Left renal cortex interstitium (tissue), 4 donors: ENCODE data around the gene PHC2. TPM values are rescaled to one million over a fixed set of nuclear protein-coding genes. Genes with fewer than 3 reads are reported as not detected.
"Not testable (repeated sequence)": the region's sequence is repeated elsewhere in the genome, so short reads cannot be mapped to it uniquely, and the experiment has no call there.

ENCODE experiments used
- DNase-seq, 4 donors: peaks; one replicate each; pipeline ENCODE4 v3.0.0-alpha.2; 2013; ENCODE audit warnings: low read depth in 4 of 4, low spot score in 2 of 4, missing footprints in 1 of 4
- polyA plus RNA-seq, 4 donors: library from polyadenylated mRNA; unstranded; fragments of 120-200 nt; gene quantifications; one replicate each; pipeline ENCODE4 v1.2.1, GENCODE V29; 2013; ENCODE audit not compliant: insufficient read length in 4 of 4

The PHC2 gene
- polyA plus RNA-seq, 4 donors: 93.9 to 130 (median 117) TPM

- DNase-seq: no peak
Observed at GRCh38 chr1:33319949-33320618, 110.8 kb downstream of the PHC2 start.

- no peak for DNase-seq
Observed at GRCh38 chr1:33319186-33319948, 111.5 kb downstream of the PHC2 start.

- no peak for DNase-seq
Observed at GRCh38 chr1:33317946-33318345, 112.9 kb downstream of the PHC2 start.

GRCh38 chr1:33317354-33317753, 113.5 kb downstream of the PHC2 start:
- DNase-seq: no peak

- DNase-seq: no peak
Observed at GRCh38 chr1:33316601-33317000, 114.3 kb downstream of the PHC2 start.

- no peak for DNase-seq
Observed at GRCh38 chr1:33314416-33314815, 116.5 kb downstream of the PHC2 start.

GRCh38 chr1:33312413-33312749, 118.5 kb downstream of the PHC2 start:
- no peak for DNase-seq

GRCh38 chr1:33311706-33312412, 119.0 kb downstream of the PHC2 start:
- DNase-seq: no peak

- DNase-seq: no peak
Observed at GRCh38 chr1:33310702-33311101, 120.2 kb downstream of the PHC2 start.

- not testable (repeated sequence) for DNase-seq
Observed at GRCh38 chr1:33309351-33309750, 121.5 kb downstream of the PHC2 start.

- no peak for DNase-seq
Observed at GRCh38 chr1:33307494-33307864, 123.4 kb downstream of the PHC2 start.

- peak in 1 of 4 donors; percentile 31 for DNase-seq
Observed at GRCh38 chr1:33306653-33307493, 124.0 kb downstream of the PHC2 start.

- DNase-seq: no peak
Observed at GRCh38 chr1:33305816-33306652, 124.9 kb downstream of the PHC2 start.

GRCh38 chr1:33305016-33305415, 125.9 kb downstream of the PHC2 start:
- no peak for DNase-seq

- DNase-seq: no peak
Observed at GRCh38 chr1:33302325-33302724, 128.6 kb downstream of the PHC2 start.

- no peak for DNase-seq
Observed at GRCh38 chr1:33301273-33301984, 129.5 kb downstream of the PHC2 start.

- no peak for DNase-seq
Observed at GRCh38 chr1:33300673-33301072, 130.2 kb downstream of the PHC2 start.

GRCh38 chr1:33299461-33300155, 131.3 kb downstream of the PHC2 start:
- DNase-seq: no peak
